Measurements from ENCODE around the gene GEMIN7.
"Not testable (repeated sequence)": the region's sequence is repeated elsewhere in the genome, so short reads cannot be mapped to it uniquely, and the experiment has no call there.

GEMIN7 gene

DNA sequence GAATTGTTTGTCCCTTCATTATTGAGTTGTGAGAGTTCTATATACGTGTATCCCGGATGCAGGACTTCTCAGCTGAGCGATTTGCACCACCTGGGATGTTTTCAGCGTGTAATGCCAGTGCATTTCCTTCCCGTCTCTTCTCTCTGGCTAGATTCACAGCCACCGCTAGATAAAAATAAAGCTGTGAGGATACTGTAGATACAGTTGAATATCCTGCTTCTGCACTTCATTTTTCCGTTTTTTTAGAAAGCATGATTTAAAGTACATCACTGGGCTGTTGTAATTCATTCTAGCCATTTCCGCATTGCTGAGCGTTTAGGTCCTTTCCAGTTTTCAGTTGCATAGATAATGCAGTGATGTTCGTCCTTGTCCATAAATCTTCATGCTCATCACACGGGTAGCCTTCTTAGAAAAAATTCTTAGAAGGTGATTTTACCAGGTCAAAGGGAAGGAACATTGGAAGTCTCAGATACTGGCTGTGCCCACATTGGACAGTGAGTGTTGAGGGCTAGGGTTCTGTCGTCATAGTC, 28.6 kb downstream of the GEMIN7 start:
- no peak for DNase-seq

DNA sequence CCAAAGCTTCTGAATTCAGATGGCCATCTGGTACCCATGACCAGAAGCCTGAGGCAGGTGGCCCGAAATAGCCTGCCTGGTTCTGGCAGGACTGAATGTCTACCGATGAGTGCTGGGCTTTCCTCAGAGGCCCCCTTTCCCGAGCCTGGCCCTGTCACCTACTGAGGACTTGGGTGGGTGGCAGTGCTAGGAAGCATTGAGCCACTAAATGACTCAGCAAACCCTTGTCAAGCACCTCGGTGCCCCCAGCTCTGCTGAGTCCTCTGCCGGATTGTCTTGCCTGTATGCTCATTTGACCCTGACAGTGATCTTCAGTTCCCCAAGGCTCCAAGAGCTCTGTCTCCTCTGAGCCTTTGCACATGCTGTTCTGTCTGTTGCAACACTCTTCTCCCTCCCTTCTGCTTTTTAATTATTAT, 31.8 kb downstream of the GEMIN7 start:
- no peak for DNase-seq

- no peak for DNase-seq
Measured at GRCh38 chr19:45112111-45112827, 33.2 kb downstream of the GEMIN7 start.

DNA sequence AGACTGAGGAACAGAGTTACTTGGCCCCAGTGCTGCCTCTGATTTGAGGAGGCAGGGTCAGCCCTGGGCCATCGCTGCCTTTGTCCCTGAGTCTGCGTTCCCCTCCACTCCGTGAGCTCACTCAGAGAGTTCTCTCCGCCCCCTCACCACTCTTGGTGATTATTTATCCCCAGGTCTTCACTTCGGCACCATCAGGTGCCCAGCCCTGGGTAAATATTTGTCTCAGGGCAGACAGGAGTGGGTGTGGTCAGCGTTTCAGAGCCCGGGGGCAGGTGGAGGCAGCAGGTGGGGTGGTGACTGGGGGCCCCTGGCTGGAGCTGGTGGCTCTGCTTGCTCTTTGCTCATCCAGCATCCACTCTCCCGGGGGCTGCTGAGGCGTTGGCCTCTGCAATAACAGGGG, 34.6 kb downstream of the GEMIN7 start:
- DNase-seq, result no peak

DNA sequence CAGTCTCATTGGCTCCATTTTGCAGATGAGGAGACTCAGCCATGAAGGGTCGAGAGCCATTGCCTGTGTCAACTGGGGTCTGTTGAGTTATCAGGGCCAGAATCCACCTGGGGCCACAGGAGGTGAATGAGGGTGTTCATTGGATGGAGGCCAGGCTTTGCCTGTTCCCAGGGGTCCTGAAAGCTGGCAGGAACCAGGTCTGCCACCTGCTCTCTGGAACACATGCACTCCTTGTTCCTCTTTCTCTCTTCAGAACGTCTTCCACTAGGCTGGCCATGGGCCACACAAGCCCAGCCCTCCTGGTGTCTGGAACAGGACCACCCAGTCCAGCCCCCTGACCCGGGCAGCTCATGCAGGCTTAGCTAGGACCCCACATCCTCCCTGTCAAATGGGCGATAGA, 35.1 kb downstream of the GEMIN7 start:
- DNase-seq, result no peak

DNA sequence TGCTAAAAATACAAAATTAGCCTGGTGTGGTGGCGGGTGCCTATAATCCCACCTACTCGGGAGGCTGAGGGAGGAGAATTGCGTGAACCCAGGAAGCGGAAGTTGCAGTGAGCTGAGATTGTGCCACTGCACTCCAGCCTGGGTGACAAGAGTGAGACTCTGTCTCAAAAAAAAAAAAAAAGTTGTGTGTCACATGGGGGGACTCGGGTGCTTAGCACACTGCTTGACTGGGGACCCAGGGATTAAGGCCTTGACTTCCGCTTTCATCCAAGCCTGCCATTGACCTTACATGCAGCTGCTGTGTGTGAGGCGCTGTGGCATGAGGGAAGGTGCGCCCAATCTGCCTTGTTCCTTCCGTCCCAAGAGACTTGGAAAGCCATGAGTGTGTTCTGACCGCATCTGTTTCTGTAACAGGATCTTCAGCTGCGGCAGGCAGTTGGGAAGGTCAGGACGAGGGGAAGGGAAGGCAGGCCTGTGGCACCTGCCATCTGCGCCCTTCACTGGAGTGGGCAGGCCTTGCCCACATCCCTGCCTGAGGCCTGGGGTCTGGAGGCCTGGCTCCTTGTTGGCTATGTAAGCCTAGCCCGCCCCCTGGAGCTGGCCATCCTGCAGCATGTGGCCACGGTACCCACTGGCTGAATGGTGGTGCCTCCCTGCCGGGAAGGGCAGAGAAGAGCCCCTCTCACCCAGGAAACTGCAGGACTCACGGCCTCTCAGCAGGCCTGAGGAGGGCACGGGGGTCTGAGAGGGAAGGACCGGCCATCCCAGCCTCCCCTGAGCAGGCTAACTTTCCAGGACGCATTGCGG, 37.0 kb downstream of the GEMIN7 start:
- no peak for DNase-seq

GRCh38 chr19:45117167-45117594, 38.1 kb downstream of the GEMIN7 start:
- peak; percentile 58 to 69 for DNase-seq

GRCh38 chr19:45117671-45118070, 38.6 kb downstream of the GEMIN7 start:
- no peak for DNase-seq

DNA sequence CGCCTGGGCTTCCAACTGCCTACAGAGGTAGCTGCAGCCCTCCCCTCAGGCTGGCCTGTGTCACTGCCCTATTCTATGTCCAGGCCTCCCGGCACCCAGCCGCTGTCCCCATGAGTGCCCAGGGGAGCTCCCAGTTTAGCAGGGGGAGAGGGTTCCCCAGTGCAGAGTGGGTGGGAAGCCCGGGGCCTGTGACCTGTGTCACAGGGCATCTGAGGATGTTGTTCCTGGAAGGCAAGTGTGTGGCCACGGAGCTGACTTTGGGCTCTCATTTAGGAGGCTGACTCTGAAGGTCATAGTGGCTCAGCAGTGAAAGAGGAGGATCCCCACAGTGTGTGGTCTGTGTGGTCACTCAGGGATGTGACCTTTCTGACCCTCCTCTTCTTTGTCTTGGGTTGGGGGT, 39.0 kb downstream of the GEMIN7 start:
- DNase-seq, result no peak

- DNase-seq, result not testable (repeated sequence)
Measured at GRCh38 chr19:45118591-45119355, 39.7 kb downstream of the GEMIN7 start.

GRCh38 chr19:45119582-45119981, 40.5 kb downstream of the GEMIN7 start:
- no peak for DNase-seq

- no peak for DNase-seq
Measured at GRCh38 chr19:45121827-45122345, 42.8 kb downstream of the GEMIN7 start.

DNA sequence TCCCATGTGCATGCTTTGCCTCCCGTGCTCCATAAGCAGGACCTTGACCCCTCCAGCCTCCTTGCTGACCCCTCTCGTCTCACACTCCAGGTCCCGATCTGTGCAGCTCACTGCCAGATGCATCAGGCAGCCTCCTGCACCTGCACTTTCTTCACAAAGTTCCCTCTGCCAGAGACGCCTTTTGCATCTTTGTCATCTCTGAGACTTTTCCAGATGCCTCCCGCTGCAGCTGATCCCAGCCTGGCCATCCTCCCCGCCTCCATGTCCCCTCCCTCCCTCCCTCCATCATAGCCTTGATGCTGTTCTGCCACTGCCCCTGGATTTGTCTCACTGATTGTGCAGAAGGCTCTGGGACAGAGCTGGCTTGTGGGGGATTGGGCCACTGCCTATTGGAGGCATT, 43.8 kb downstream of the GEMIN7 start:
- no peak for DNase-seq

DNA sequence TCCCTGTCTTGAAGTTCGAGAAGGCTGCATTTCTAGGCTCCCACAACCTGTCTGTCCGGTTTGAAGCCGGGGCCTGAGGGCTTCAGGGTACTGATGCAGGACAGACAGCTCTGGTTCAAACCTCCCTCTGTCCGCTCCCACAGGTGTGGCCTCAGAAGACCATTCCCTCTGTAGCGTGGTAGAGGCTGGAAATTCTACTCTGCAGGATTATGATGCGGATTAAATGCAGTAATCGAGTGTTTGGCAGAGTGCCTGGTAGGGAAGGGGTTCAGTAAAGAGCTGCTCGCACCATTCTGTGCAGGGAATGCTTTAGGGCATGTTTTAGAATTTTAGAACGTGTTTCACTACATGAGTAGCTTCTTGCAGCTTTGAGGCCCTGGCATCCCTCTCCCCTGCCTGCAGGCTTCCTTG, 44.4 kb downstream of the GEMIN7 start:
- no peak for DNase-seq

GRCh38 chr19:45124021-45124420, 45.0 kb downstream of the GEMIN7 start:
- DNase-seq, result no peak

DNA sequence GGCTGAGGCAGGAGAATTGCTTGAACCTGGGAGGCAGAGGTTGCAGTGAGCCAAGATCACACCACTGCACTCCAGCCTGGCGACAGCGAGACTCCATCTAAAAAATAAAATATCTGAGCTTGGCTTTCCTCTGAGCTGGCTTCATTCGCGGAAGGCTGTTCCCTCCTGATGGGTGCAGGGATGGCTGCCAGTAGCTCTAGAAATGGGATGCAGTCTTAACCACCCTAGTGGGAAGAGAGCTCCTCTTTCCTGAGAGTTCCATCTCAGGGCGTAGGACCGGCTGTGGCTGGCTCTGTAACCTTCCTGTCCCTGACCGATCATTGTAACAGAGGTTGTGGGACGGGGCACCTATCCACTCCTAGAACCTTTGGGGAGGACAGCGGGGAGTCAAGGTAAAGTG, 46.3 kb downstream of the GEMIN7 start:
- DNase-seq, result no peak

DNA sequence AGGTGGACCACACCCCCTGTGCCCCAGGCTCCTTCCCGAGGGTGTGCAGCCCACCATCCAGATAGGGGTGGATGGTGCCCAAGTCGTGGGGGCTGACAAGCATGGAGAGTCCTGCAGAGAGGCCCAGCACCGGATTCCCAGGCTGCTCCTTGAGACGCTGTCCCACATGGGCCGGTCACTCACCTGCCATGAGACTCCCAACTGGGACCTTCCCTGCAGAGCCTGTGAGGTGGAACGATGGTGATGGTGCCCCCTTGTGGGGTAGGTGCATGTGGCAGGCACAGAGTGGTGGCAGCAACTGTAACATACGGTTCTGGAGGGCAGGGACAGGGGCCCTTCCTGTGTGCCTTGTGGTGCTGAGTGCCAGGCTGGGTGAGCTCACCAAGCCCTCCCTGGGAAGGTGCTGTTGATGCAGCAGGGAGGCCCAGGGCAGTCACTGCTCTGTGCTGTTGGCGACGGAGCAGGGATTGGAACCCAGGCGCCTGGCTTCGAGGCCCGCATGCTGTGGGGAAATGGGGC, 47.0 kb downstream of the GEMIN7 start:
- peak; percentile 39 to 65 for DNase-seq

- DNase-seq, result no peak
Measured at GRCh38 chr19:45126654-45127053, 47.6 kb downstream of the GEMIN7 start.

GRCh38 chr19:45128146-45128545, 49.1 kb downstream of the GEMIN7 start:
- no peak for DNase-seq

DNA sequence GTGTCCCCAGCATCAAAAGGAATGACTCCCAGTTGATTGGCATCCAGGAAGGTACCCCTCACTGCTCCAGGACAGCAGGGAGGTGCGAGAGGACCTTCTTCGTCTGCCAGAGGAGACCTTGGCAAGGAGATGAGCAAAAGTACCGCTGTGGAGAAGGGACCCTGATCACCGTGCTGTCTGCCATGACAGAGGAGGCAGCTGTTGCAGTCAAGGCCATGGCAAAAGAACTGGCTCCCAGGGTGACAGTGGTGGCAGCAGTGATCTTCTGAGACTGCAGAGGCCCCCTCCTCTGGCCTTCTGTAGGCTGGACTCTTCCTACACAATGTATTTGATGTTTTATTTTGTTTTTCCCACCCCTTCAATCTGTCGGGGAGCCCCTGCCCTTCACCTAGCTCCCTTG, 49.7 kb downstream of the GEMIN7 start:
- DNase-seq, result no peak

- DNase-seq, result no peak
Measured at GRCh38 chr19:45130236-45130635, 51.2 kb downstream of the GEMIN7 start.

- DNase-seq, result peak; percentile 42 to 45
Measured at GRCh38 chr19:45130888-45131615, 52.0 kb downstream of the GEMIN7 start.

Measured in Kasumi-1 (cell line).